ENCODE results near the gene GOLGB1.

GRCh38 chr3:121730940-121731687, 18.4 kb downstream of the GOLGB1 start:
- TF ChIP-seq CTCF (conservative IDR thresholded peaks at IDR 0.05 in 1 of 2, IDR thresholded peaks at IDR 0.05 in 1 of 2; ENCODE audit: extremely low read depth in 1 of 2, insufficient read depth in 1 of 2, low read depth in 1 of 2, low read length in 2 of 2), result no peak
- no peak for TF ChIP-seq EZH2 (IDR thresholded peaks at IDR 0.05; ENCODE audit: borderline replicate concordance, low read length)
